Epithelial cell of prostate (primary cell): ENCODE data around the gene STRIP1.
"Not testable (repeated sequence)": the region's sequence is repeated elsewhere in the genome, so short reads cannot be mapped to it uniquely, and the experiment has no call there.

Experiments used
- DNase-seq: peaks from one replicate; pipeline ENCODE4 v3.0.0-alpha.2; 2011; ENCODE audit warnings: low read depth, low spot score
- H3K27ac ChIP-seq: fragments of 450-650 bp; 2 replicates; pipeline ENCODE4 v1.5.1; 2017; ENCODE audit warnings: mild to moderate bottlenecking

Gene STRIP1

GRCh38 chr1:110007046-110007830, 27.2 kb upstream of the STRIP1 start:
- DNase-seq, result no peak
- H3K27ac ChIP-seq, result no peak overlapping the region

GRCh38 chr1:110008971-110009565, 25.4 kb upstream of the STRIP1 start:
- DNase-seq, result no peak
- no peak overlapping the region for H3K27ac ChIP-seq

- peak; percentile 16 for DNase-seq
- no peak overlapping the region for H3K27ac ChIP-seq
Observed at GRCh38 chr1:110011527-110012041, 22.8 kb upstream of the STRIP1 start.

GRCh38 chr1:110012100-110012780, 22.2 kb upstream of the STRIP1 start:
- no peak for DNase-seq
- H3K27ac ChIP-seq, result no peak overlapping the region

GRCh38 chr1:110017792-110018191, 16.6 kb upstream of the STRIP1 start:
- DNase-seq, result no peak
- no peak overlapping the region for H3K27ac ChIP-seq

GRCh38 chr1:110018396-110018795, 16.0 kb upstream of the STRIP1 start:
- no peak for DNase-seq
- no peak overlapping the region for H3K27ac ChIP-seq

- no peak for DNase-seq
- no peak overlapping the region for H3K27ac ChIP-seq
Observed at GRCh38 chr1:110019770-110020169, 14.7 kb upstream of the STRIP1 start.

GRCh38 chr1:110021285-110021684, 13.1 kb upstream of the STRIP1 start:
- DNase-seq, result no peak
- H3K27ac ChIP-seq, result no peak overlapping the region

- no peak for DNase-seq
- H3K27ac ChIP-seq, result no peak overlapping the region
Observed at GRCh38 chr1:110024613-110025012, 9.8 kb upstream of the STRIP1 start.

- DNase-seq, H3K27ac ChIP-seq: not testable (repeated sequence)
Observed at GRCh38 chr1:110030687-110031086, 3.7 kb upstream of the STRIP1 start.

GRCh38 chr1:110032327-110032726, 2.1 kb upstream of the STRIP1 start:
- H3K27ac ChIP-seq, result no peak overlapping the region
- no peak for DNase-seq

GRCh38 chr1:110033421-110033820, 1.0 kb upstream of the STRIP1 start:
- H3K27ac ChIP-seq, result no peak overlapping the region
- no peak for DNase-seq

GRCh38 chr1:110034040-110034450, 379 bp upstream of the STRIP1 start:
- H3K27ac ChIP-seq, result peak overlapping the region; percentile 69
- no peak for DNase-seq

- peak overlapping the region; percentile 69 for H3K27ac ChIP-seq
- DNase-seq, result no peak
Observed at GRCh38 chr1:110035236-110035752, 870 bp downstream of the STRIP1 start.

- no peak for DNase-seq
- H3K27ac ChIP-seq, result no peak overlapping the region
Observed at GRCh38 chr1:110038271-110038670, 3.8 kb downstream of the STRIP1 start.

- no peak for DNase-seq
Observed at GRCh38 chr1:110039641-110040040, 5.2 kb downstream of the STRIP1 start.

GRCh38 chr1:110040548-110040947, 6.1 kb downstream of the STRIP1 start:
- DNase-seq, result peak; percentile 81
- H3K27ac ChIP-seq, result no peak overlapping the region

More at GRCh38 chr1:110039641-110040040, 5.2 kb downstream of the STRIP1 start:
- no peak overlapping the region for H3K27ac ChIP-seq

- no peak overlapping the region for H3K27ac ChIP-seq
- no peak for DNase-seq
Observed at GRCh38 chr1:110043016-110043415, 8.6 kb downstream of the STRIP1 start.

- no peak overlapping the region for H3K27ac ChIP-seq
- no peak for DNase-seq
Observed at GRCh38 chr1:110047463-110047862, 13.0 kb downstream of the STRIP1 start.

- no peak for DNase-seq
- no peak overlapping the region for H3K27ac ChIP-seq
Observed at GRCh38 chr1:110048240-110048639, 13.8 kb downstream of the STRIP1 start.
